Retinal pigment epithelial cell (primary cell): ENCODE results near the gene FBRSL1.

ENCODE experiments used
- DNase-seq: peaks from one replicate; pipeline ENCODE4 v3.0.0-alpha.2; 2010; ENCODE audit warnings: low read depth
- H3K4me3 ChIP-seq: 2 replicates; pipeline ENCODE4 v1.5.1; 2011; ENCODE audit warnings: mild to moderate bottlenecking, low read length, control low read depth, moderate library complexity
- CTCF ChIP-seq: conservative IDR thresholded peaks from 2 replicates; pipeline ENCODE4 v1.5.1; 2011; ENCODE audit warnings: low read depth, low read length, control low read depth, inconsistent platforms

Gene FBRSL1

DNA sequence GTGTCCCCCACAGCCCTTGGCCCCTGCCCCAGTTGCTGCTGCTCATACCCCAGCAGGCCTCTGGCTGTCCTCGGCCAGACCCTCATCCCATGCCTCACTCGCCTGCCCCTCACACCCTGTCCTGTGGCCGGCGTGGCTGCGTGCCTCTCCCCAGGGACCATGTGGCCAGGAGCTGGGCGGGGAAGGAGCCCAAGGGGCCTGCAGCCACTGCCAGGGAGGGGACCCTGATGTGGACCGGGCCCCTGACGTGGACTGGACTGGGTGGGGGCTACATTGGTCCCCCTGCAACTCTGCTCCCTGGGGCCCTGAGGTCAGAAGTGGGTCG, 10.9 kb downstream of the FBRSL1 start:
- no peak for DNase-seq

DNA sequence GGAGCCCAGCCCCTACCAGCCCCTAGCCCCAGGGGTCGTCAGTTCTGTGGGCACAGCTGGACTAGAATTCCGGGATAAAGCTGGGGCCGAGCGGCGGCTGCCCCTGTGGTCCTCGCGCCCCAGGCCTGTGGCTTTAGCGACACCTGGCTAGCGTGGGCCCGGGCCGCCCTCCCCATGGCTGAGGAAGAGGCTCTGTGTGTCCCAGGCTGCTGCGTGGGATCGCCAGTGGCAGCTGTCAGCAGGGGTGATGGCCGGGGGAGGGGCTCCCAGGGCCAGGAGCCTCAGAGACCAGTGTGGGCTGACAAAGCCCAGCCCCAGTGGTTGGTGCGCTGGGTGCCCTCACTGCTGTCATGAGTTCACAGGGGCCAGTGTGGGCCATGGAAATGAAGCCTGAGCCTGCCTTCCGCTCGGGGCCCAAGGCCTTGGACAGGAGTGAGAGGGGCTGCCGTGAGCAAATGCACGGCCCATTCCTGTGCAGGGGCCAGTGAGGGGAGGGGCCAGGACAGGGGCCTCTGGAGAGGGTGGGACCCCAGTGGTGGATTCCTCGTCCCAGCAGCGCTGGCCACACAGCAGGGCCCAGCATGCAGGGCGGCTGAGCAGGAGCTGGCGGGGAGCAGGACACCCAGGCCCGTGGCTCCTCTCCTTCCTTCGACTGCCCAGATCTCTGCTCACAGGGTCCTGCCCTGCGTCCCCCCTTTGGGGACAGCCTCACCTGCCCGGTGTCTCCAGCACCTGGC, 11.4 kb downstream of the FBRSL1 start:
- no peak overlapping the region for H3K4me3 ChIP-seq
- no peak for TF ChIP-seq CTCF
- DNase-seq, result no peak

More for the DNA sequence above, 10.9 kb downstream of the FBRSL1 start:
- no peak overlapping the region for H3K4me3 ChIP-seq
- TF ChIP-seq CTCF, result no peak

GRCh38 chr12:132502149-132502881, 12.4 kb downstream of the FBRSL1 start:
- TF ChIP-seq CTCF, result no peak
- no peak overlapping the region for H3K4me3 ChIP-seq
- no peak for DNase-seq

DNA sequence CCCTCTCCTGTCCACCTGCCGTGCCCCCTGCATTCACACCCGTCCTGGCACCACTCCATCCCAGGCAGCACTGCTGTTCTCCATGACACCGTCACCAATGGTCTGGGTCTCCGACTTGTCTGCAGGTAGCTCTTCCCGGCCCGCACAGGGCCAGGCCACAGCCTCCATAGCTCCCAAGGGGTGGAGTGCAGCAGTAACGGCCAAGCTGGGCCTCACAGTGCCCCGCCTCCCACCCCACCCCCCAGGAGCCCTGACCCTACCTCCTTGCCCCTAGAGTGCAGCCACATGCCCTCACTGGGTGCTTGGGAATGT, 12.9 kb downstream of the FBRSL1 start:
- DNase-seq, result no peak
- TF ChIP-seq CTCF, result no peak
- H3K4me3 ChIP-seq, result no peak overlapping the region

DNA sequence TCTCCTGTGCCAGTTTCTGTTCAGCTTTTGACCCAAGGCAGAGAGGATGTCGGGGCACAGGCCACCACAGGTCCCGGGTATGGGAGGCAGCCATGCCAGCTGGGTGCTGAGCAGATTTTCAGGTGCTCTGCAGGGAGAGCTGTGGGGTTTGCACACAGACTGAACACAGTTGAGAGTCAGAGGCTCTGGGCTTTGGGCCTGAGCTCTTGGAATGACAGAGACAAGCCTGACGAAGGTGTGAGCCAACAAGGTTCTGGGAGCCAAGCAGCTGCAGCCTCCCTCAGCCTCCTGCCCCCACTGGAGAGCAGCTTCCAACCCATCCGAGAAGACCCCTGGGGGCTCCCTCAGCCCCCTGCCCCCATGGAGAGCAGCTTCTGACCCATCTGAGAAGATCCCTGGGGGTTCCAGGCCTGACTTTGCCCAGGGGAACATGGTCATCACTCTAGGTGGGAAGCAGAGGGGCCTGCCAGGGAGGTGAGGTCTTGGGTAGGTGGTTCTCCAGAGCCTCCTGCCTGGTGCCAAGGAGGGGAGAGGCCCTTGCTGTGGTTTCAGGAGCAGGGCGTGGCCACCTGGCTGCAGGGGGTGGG, 13.8 kb downstream of the FBRSL1 start:
- no peak for DNase-seq
- no peak for TF ChIP-seq CTCF

GRCh38 chr12:132505105-132505851, 15.3 kb downstream of the FBRSL1 start:
- DNase-seq, result no peak
- no peak overlapping the region for H3K4me3 ChIP-seq
- no peak for TF ChIP-seq CTCF

More for the DNA sequence above, 13.8 kb downstream of the FBRSL1 start:
- no peak overlapping the region for H3K4me3 ChIP-seq
